Ramos (cell line): ENCODE measurements around the gene FGD2.

Experiments used
- in situ Hi-C: fragments of 300-500 bp; cut with MboI; formaldehyde crosslinking; loops from one replicate; pipeline ENCODE4 v1.14.3; 2022; ENCODE audit warnings: low sequenced_read_pairs; ENCODE audit not compliant: unreplicated experiment

The FGD2 gene

GRCh38 chr6:36969988-36970891 lies 35.2 kb upstream of the FGD2 start:
- in situ Hi-C loops: loop anchor here (5.0 kb wide), 1 partner anchor 42 kb away; no protein-coding TSS in a partner anchor

- in situ Hi-C loops: loop anchor here (5.0 kb wide), 1 partner anchor 41 kb away; no protein-coding TSS in a partner anchor
These were observed 34.3 kb upstream of the FGD2 start for GRCh38 chr6:36970892-36971842.

- in situ Hi-C loops: loop anchor here (5.0 kb wide), 1 partner anchor 40 kb away; no protein-coding TSS in a partner anchor
These were observed 33.4 kb upstream of the FGD2 start for GRCh38 chr6:36971921-36972673.

- in situ Hi-C loops: loop anchor here (5.0 kb wide), 1 partner anchor 39 kb away; no protein-coding TSS in a partner anchor
These were observed 32.3 kb upstream of the FGD2 start for GRCh38 chr6:36973190-36973589.

GRCh38 chr6:36973647-36974046 lies 31.8 kb upstream of the FGD2 start:
- in situ Hi-C loops: loop anchor here (5.0 kb wide), 1 partner anchor 39 kb away; no protein-coding TSS in a partner anchor

- in situ Hi-C loops: no loop called here
These were observed 30.0 kb upstream of the FGD2 start for GRCh38 chr6:36975231-36976006.

GRCh38 chr6:36976007-36976264 lies 29.5 kb upstream of the FGD2 start:
- in situ Hi-C loops: no loop called here

GRCh38 chr6:36976509-36976908 lies 28.9 kb upstream of the FGD2 start:
- in situ Hi-C loops: no loop called here

- in situ Hi-C loops: no loop called here
These were observed 28.5 kb upstream of the FGD2 start for GRCh38 chr6:36976931-36977330.

GRCh38 chr6:36977470-36977941 lies 27.9 kb upstream of the FGD2 start:
- in situ Hi-C loops: no loop called here

- in situ Hi-C loops: no loop called here
These were observed 26.8 kb upstream of the FGD2 start for GRCh38 chr6:36978421-36979346.

GRCh38 chr6:36979347-36979742 lies 26.1 kb upstream of the FGD2 start:
- in situ Hi-C loops: no loop called here

GRCh38 chr6:36980129-36980528 lies 25.3 kb upstream of the FGD2 start:
- in situ Hi-C loops: no loop called here

GRCh38 chr6:36980876-36981619 lies 24.4 kb upstream of the FGD2 start:
- in situ Hi-C loops: no loop called here

- in situ Hi-C loops: no loop called here
These were observed 21.9 kb upstream of the FGD2 start for GRCh38 chr6:36983538-36983937.

- in situ Hi-C loops: no loop called here
These were observed 20.7 kb upstream of the FGD2 start for GRCh38 chr6:36984581-36985416.

GRCh38 chr6:36985417-36985807 lies 20.0 kb upstream of the FGD2 start:
- in situ Hi-C loops: no loop called here
